CD4-positive, alpha-beta T cell treated with Interferon alpha-2 for 1 hour (primary cell): Measurements from ENCODE around the gene AOPEP.

Experiments used
- DNase-seq, 2 donors: peaks; one replicate each; pipeline ENCODE4 v3.0.0-alpha.2; 2020 to 2022

The AOPEP gene

GRCh38 chr9:95048225-95049087, 322.0 kb downstream of the AOPEP start:
- peak; percentile 44 to 59 for DNase-seq

- no peak for DNase-seq
Measured at GRCh38 chr9:95049761-95050160, 323.3 kb downstream of the AOPEP start.

- no peak for DNase-seq
Measured at GRCh38 chr9:95053611-95054570, 327.4 kb downstream of the AOPEP start.

GRCh38 chr9:95055334-95055850, 328.9 kb downstream of the AOPEP start:
- DNase-seq, result no peak

GRCh38 chr9:95055851-95056551, 329.5 kb downstream of the AOPEP start:
- no peak for DNase-seq

GRCh38 chr9:95057101-95057500, 330.6 kb downstream of the AOPEP start:
- no peak for DNase-seq

- DNase-seq, result no peak
Measured at GRCh38 chr9:95058121-95058785, 331.8 kb downstream of the AOPEP start.

- no peak for DNase-seq
Measured at GRCh38 chr9:95058795-95059386, 332.4 kb downstream of the AOPEP start.

GRCh38 chr9:95060234-95060633, 333.7 kb downstream of the AOPEP start:
- DNase-seq, result no peak

GRCh38 chr9:95060916-95061315, 334.4 kb downstream of the AOPEP start:
- no peak for DNase-seq

- DNase-seq, result no peak
Measured at GRCh38 chr9:95061916-95062595, 335.6 kb downstream of the AOPEP start.

- no peak for DNase-seq
Measured at GRCh38 chr9:95062596-95063065, 336.1 kb downstream of the AOPEP start.

GRCh38 chr9:95063300-95063699, 336.8 kb downstream of the AOPEP start:
- no peak for DNase-seq

- no peak for DNase-seq
Measured at GRCh38 chr9:95065224-95065623, 338.7 kb downstream of the AOPEP start.

- DNase-seq, result no peak
Measured at GRCh38 chr9:95067057-95067456, 340.6 kb downstream of the AOPEP start.

- DNase-seq, result no peak
Measured at GRCh38 chr9:95067897-95068296, 341.4 kb downstream of the AOPEP start.

GRCh38 chr9:95070549-95071021, 344.1 kb downstream of the AOPEP start:
- DNase-seq, result no peak

GRCh38 chr9:95071450-95071849, 345.0 kb downstream of the AOPEP start:
- no peak for DNase-seq

- no peak for DNase-seq
Measured at GRCh38 chr9:95071925-95072324, 345.4 kb downstream of the AOPEP start.

- no peak for DNase-seq
Measured at GRCh38 chr9:95073042-95073607, 346.6 kb downstream of the AOPEP start.

- no peak for DNase-seq
Measured at GRCh38 chr9:95073918-95074317, 347.4 kb downstream of the AOPEP start.
